ENCODE data around the gene UBE2D3. TPM values are rescaled to one million over a fixed set of nuclear protein-coding genes. Genes with fewer than 3 reads are reported as not detected.
"Not testable (repeated sequence)": the region's sequence is repeated elsewhere in the genome, so short reads cannot be mapped to it uniquely, and the experiment has no call there.

The UBE2D3 gene
- total RNA-seq, 4 donors from 2014 or later: 436 to 523 (median 488) TPM

DNA sequence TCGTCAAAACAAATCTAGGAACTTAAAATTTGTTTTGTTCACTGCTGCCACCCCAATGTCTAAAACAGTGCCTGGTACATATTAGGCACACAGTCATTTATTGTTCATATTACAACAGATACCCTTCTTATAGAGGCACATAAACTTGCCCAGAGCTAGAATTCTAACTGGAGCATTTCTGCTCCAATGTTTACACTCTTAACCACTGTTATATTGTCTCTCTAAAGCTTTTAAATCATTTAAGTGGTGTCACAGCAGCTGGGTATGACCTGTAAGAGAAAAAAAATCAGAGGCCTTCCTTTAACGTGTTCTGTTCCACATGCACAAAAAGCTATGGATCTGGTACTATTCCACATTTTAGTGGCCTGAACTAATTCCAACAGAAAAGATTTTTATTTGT is 3.0 kb downstream of the UBE2D3 start:
- H3K36me3 ChIP-seq: no peaks in the 10 kb centered on the region
- DNase-seq (ENCODE audit: low spot score in 2 of 2): no peak
- WGBS: 4% methylated on average over 2 of the region's 2 CpGs
- TF ChIP-seq POLR2AphosphoS5 (IDR thresholded peaks at IDR 0.05): no peak
- no peak for TF ChIP-seq POLR2A (IDR thresholded peaks at IDR 0.05)
- TF ChIP-seq, protein P1, sequence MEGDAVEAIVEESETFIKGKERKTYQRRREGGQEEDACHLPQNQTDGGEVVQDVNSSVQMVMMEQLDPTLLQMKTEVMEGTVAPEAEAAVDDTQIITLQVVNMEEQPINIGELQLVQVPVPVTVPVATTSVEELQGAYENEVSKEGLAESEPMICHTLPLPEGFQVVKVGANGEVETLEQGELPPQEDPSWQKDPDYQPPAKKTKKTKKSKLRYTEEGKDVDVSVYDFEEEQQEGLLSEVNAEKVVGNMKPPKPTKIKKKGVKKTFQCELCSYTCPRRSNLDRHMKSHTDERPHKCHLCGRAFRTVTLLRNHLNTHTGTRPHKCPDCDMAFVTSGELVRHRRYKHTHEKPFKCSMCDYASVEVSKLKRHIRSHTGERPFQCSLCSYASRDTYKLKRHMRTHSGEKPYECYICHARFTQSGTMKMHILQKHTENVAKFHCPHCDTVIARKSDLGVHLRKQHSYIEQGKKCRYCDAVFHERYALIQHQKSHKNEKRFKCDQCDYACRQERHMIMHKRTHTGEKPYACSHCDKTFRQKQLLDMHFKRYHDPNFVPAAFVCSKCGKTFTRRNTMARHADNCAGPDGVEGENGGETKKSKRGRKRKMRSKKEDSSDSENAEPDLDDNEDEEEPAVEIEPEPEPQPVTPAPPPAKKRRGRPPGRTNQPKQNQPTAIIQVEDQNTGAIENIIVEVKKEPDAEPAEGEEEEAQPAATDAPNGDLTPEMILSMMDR (IDR thresholded peaks at IDR 0.05): no peak
- no peak for TF ChIP-seq EP300 (IDR thresholded peaks at IDR 0.05)
- H3K4me1 ChIP-seq: peaks cover 61% of the 10 kb centered on the region
- no peaks in the 10 kb centered on the region for H3K27me3 ChIP-seq
- peak overlapping the region; percentile 100 for H3K27ac ChIP-seq
- no peaks in the 10 kb centered on the region for H3K9me3 ChIP-seq
- H3K4me3 ChIP-seq: peak overlapping the region; percentile 68

DNA sequence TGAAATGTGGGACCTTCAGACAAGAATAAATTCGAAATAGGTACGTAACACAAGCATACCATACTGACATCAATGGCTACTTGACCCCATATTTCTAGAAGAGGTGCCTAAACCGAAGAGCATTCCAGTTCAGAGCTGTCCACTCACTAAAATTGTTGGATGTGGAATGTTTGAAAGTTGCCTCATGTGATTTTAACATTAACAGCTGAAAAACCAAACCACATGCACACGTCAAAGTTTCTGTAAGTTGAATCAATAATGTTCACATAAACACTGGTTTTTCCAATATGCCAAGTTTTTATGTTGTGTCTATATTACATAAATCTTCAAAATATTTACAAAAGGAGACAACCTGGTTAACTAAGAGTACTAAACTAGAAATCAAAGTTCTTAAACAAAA is 3.5 kb downstream of the UBE2D3 start:
- Histone ChIP-seq H3K4me1 (peaks cover 60% of the 10 kb centered on the region), H3K9me3 (no peaks in the 10 kb centered on the region), H3K36me3 (no peaks in the 10 kb centered on the region), H3K4me3 (peak overlapping the region; percentile 68), H3K27ac (no peak overlapping the region), H3K27me3 (no peaks in the 10 kb centered on the region)
- DNase-seq (ENCODE audit: low spot score in 2 of 2): no peak
- no peak for TF ChIP-seq POLR2A (IDR thresholded peaks at IDR 0.05)
- TF ChIP-seq POLR2AphosphoS5 (IDR thresholded peaks at IDR 0.05): no peak
- TF ChIP-seq EP300 (IDR thresholded peaks at IDR 0.05): no peak
- TF ChIP-seq, protein P1 (IDR thresholded peaks at IDR 0.05): no peak
- WGBS: 38% methylated on average over 4 of the region's 4 CpGs

- DNase-seq (ENCODE audit: low spot score in 2 of 2): no peak
- TF ChIP-seq EP300 (IDR thresholded peaks at IDR 0.05) (no peak), POLR2AphosphoS5 (IDR thresholded peaks at IDR 0.05) (no peak), POLR2A (IDR thresholded peaks at IDR 0.05) (no peak)
- TF ChIP-seq, protein P1 (IDR thresholded peaks at IDR 0.05): no peak
- peaks cover 60% of the 10 kb centered on the region for H3K4me1 ChIP-seq
- no peaks in the 10 kb centered on the region for H3K9me3 ChIP-seq
- WGBS: 21% methylated on average over 4 of the region's 4 CpGs
- H3K27ac ChIP-seq: no peak overlapping the region
- H3K4me3 ChIP-seq: peak overlapping the region; percentile 68
- H3K27me3 ChIP-seq: no peaks in the 10 kb centered on the region
- H3K36me3 ChIP-seq: no peaks in the 10 kb centered on the region
Measured at GRCh38 chr4:102823464-102823863, 3.9 kb downstream of the UBE2D3 start.

DNA sequence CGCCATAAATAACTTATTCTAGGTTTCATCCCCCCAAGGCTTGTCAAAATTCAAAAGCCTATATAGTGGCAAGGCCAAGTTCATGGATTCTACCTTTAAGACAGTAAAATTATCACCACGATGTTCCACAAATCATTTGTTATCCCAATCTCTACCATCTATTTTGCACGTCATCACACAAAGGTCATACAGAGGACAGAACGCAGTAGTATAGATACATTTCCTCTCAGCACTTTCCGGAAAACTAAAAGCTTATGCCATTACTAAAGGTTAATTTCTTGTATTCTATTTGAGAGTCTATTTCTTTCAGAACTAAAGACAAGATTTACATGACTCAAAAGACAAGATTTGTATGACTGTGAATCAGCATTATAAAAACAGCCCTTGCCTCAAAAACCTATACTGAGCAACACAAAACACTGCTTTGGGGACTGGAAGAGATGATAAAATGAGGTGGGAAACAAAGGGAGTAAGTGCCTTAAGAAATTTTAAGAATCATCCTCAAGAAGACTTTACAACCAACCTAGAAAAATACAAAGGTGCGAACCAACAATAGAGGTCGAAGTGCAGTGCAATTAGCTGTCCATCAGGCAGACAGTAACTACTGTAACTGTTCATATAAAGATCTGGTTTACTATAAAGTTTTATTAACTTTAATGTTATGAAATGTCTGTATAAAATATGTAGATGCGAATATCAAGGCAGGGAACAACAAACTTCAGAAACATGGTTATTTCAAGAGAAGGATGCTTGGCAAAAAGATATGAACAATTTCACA is 7.6 kb downstream of the UBE2D3 start:
- no peaks in the 10 kb centered on the region for H3K9me3 ChIP-seq
- no peaks in the 10 kb centered on the region for H3K27me3 ChIP-seq
- H3K27ac ChIP-seq: no peak overlapping the region
- DNase-seq (ENCODE audit: low spot score in 2 of 2): no peak
- H3K4me1 ChIP-seq: peaks cover 94% of the 10 kb centered on the region
- no peak overlapping the region for H3K4me3 ChIP-seq
- no peaks in the 10 kb centered on the region for H3K36me3 ChIP-seq
- 54% methylated on average over 8 of the region's 8 CpGs for WGBS
- TF ChIP-seq, protein P1 (IDR thresholded peaks at IDR 0.05): no peak
- TF ChIP-seq EP300 (IDR thresholded peaks at IDR 0.05) (no peak), POLR2A (IDR thresholded peaks at IDR 0.05) (no peak), POLR2AphosphoS5 (IDR thresholded peaks at IDR 0.05) (no peak)

DNA sequence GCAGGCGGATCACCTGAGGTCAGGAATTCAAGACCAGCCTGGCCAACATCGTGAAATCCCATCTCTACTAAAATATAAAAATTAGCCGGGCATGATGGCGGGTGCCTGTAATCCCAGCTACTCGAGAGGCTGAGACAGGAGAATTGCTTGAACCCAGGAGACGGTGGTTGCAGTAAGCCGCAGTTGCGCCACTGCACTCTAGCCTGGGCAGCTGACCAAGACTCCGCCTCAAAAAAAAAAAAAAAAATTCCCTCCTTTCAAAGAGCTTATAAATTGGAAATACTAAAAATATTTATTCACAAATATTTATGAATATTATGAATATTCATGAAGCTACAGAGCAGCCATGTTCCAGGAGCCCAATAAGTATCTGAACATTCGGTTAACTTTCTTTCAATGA is 8.3 kb downstream of the UBE2D3 start:
- not testable (repeated sequence) for H3K27ac ChIP-seq
- 88% methylated on average over 10 of the region's 10 CpGs for WGBS

More for the DNA sequence above, 8.3 kb downstream of the UBE2D3 start:
- not testable (repeated sequence) for H3K4me3 ChIP-seq; DNase-seq (ENCODE audit: low spot score in 2 of 2); H3K27me3 ChIP-seq; H3K36me3 ChIP-seq; H3K9me3 ChIP-seq
- peaks cover 93% of the 10 kb centered on the region for H3K4me1 ChIP-seq

Data from suprapubic skin (tissue), 4 donors.